Right lobe of liver (tissue), 4 donors: ENCODE data around the gene NLGN1.

Experiments
- POLR2A ChIP-seq: fragments of 450-650 bp; IDR thresholded peaks from one replicate; pipeline ENCODE4 v1.6.1; 2017; ENCODE audit warnings: antibody characterized with exemption, mild to moderate bottlenecking
- TF ChIP-seq, protein P1 (sequence below), 4 donors: fragments of 200-600 bp in 3 of 4; fragments of 450-650 bp in 1 of 4; IDR thresholded peaks; one replicate each; pipeline versions ENCODE4 v1.5.1 to v1.8.0; 2016 to 2022; ENCODE audit warnings: antibody characterized with exemption in 4 of 4, mild to moderate bottlenecking in 2 of 4
- donor health status: DM: no; HTN: no; CAD: no.
- donor health status: DM: no; HTN: no; CAD: no.
- donor health status: DM: no; HTN: yes; CAD: no.

DNA sequence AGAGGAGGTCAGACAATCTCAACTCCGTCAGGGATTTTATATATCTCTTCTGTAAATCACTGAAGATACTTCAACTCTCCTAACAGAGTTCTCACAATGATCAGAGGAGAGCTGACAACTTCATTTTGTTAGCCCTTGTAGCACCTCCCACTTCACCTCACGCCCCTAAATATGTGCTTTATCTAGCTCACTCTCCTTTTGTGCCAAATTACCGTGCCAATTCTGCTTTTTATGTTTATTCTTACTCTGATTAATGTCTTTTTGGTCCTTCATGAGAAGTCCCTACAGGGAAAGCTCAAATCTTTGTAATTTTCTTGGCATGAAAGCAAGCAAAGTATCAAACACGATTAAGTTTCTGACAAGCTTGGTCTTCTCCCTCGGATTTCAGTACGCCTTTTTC, 825.5 kb downstream of the NLGN1 start:
- TF ChIP-seq, protein P1, sequence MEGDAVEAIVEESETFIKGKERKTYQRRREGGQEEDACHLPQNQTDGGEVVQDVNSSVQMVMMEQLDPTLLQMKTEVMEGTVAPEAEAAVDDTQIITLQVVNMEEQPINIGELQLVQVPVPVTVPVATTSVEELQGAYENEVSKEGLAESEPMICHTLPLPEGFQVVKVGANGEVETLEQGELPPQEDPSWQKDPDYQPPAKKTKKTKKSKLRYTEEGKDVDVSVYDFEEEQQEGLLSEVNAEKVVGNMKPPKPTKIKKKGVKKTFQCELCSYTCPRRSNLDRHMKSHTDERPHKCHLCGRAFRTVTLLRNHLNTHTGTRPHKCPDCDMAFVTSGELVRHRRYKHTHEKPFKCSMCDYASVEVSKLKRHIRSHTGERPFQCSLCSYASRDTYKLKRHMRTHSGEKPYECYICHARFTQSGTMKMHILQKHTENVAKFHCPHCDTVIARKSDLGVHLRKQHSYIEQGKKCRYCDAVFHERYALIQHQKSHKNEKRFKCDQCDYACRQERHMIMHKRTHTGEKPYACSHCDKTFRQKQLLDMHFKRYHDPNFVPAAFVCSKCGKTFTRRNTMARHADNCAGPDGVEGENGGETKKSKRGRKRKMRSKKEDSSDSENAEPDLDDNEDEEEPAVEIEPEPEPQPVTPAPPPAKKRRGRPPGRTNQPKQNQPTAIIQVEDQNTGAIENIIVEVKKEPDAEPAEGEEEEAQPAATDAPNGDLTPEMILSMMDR (IDR thresholded peaks at IDR 0.05): no peak
- TF ChIP-seq POLR2A: no peak
